ENCODE results near the gene OIP5.
"Not testable (repeated sequence)": the region's sequence is repeated elsewhere in the genome, so short reads cannot be mapped to it uniquely, and the experiment has no call there.

The OIP5 gene

DNA sequence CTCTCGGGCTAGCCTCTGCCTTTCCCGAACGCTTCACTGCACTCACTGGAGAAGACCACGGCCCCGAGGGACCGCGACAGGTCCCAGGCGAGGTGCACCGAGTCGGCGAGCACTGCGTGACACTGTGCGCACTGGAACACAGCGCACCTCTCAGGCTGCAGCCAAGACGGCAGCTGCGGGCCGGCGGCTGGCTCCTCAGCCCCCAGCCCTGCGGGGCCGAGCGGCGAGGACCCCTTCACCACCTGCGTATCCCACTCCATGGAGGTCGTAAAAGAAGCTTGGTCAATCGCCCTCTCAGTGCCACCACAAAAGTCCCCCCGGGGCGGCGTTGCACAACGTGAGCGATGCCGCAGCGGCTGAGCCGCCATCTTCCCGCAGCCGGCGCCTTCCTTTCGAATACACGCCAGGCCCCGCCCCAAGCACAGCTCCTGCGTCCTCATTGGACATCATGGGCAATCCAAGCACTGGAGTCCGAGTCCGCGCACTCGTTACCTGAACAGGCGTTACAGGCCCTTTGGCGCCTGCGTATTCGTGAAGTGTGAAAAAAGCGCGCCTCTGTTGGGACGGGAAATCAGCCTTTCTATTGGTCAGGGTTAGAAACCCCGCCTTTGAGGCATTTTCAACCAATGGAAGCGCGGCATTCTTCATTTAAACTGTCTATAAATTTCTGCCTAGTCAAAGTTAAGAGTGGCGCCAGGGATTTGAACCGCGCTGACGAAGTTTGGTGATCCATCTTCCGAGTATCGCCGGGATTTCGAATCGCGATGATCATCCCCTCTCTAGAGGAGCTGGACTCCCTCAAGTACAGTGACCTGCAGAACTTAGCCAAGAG is at the start of gene OIP5, which contains the start of gene NUSAP1:
Gene OIP5 (minus strand): TSS at position 398 of the 832 bp plus-strand sequence. CDS start 30 bp downstream, at position 368.
Gene NUSAP1 (plus strand): TSS at position 688 of the 832 bp plus-strand sequence. CDS start 77 bp downstream, at position 765.
- DNase-seq, result peak; percentile 57 to 96 (median 90)

DNA sequence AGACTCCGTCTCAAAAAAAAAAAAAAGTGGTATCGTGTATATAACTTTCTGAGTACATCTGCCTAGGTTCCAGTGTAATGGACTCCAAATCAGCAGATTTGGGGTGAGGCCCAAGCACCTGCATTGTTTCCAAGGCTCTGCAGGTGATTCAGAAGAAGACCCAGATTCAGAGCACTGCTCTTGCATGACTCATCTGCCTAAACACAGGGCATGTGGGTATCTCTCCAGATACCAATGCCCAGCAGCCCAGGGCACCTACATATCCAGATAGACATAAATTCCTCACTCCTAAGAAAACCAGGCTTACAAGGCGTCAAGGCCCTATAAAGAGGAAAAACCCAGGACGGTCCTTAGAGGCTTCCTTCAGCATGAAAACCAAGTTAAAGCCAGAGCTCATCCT is 45.6 kb upstream of the OIP5 start:
- no peak for DNase-seq

DNA sequence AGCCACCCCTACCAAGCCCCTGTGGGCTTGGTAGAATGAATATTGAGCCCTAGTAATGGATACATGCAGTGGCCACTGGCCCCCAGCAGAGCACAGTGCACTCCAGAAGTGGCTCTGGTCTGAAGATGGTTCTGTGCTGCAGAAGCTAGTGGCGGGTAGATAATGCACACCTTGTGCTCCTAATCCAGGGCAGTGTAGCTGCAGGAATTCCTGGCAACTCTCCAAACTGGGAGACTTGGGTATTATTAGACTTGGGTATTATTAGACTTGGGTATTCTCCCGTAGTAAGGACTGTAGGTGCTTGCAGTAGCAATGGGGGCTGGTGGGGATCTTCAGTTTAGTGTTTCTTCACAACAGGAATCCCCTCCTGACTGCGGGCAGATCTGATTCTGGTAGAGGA is 35.0 kb upstream of the OIP5 start:
- no peak for DNase-seq

DNA sequence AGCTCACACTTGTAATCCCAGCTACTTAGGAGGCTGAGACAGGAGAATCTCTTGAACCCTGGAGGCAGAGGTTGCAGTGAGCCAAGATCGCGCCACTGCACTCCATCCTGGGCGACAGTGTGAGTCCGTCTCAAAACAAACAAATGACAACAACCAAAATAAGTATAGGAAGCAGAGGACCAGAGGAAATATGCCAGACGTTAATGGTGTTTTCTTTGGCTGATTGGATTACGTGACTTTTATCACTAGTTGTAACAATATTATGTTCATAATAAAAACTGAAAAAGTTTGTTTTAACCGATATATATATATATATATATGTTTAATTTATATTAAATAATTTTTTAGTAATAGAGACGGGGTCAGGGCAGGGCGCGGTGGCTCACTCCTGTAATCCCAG is 22.0 kb upstream of the OIP5 start:
- no peak for DNase-seq

DNA sequence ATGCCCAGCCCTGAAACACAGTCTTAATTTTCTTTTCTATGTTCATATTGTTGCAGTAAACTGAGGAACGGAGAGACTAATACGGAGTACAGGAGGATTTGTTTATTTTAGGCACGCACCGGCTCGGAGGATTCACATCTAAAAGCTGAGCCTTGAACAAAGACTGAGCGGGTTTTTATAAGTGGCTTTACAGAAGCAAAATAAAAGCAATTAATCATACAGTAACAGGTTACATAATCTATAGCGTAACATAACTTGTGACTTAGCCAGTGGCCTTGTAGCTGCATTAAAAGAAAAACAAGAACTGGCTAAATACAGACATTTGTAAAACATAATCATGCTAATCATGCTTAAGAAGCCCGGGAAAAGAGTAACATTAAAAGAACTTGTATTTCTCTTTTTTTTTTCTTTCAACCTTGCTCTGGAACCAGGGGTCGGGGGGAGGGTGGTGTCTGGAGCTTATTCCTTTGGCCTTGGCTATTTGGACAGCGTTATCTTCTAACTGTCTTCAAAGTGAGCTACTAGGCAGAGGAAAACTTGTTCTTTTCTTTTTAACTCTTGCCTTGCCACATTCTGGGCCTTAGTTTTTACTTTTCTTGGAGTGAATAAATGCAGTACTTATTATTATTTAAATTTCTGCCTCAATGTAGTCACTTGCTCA is 17.8 kb upstream of the OIP5 start:
- DNase-seq, result no peak

DNA sequence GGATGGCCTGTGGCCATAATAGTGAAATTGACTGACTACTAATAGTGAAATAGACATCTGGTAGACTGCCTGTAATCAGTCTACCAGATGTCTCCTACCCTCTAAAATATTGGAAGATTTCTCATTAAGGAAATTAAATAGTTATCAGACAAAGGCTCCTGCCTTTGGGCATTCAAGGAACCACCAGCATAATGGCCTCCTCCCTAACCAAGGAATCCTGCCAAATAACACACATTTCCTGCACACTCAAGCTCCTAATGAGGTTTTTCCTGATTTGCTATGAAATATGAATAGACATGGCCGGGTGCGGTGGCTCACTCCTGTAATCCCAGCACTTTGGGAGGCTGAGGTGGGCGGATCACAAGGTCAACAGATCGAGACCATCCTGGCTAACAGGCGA is 14.8 kb upstream of the OIP5 start:
- DNase-seq, result no peak

DNA sequence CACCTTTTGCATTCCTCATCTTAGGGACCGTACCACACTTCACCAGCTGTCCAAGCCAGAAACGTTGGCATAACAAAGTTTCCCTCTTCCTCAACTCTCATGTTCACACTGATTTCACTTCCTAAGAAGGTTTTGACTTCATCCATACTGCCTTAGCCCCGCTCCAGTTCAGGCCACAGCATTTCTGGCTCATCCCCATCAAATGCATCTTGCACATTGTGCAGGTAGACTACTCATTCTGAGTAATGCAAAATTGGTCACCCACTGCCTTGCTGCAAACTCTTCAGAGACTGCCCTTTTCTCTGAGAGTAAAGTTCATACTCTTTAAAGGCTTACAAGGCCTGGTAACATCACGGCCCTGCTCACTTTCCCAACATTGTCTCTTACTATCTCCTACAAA is 9.1 kb upstream of the OIP5 start:
- DNase-seq, result no peak

DNA sequence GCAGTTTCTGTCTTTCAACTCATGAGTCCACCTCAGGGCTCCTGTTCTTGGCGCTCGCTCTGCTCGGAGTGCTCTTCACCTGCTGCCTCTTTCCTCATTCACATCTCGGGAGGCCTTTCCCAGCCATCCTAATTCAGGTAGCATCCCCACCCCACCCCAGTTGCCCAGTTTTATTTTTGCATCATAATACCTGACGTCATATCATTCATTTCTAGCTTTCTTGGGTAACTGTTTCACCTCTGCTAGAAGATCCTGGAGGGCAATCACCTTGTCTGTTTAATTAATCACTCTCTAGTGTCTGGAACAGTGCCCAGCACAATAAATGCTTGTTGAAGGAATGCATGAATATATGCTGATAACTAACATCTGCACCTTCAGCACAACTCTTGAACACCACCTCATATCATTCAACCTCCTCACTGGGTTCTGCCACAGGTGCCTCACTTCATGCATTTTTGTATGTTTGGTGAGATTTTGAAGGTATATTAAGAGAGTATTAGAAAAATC is 7.9 kb upstream of the OIP5 start:
- no peak for DNase-seq

DNA sequence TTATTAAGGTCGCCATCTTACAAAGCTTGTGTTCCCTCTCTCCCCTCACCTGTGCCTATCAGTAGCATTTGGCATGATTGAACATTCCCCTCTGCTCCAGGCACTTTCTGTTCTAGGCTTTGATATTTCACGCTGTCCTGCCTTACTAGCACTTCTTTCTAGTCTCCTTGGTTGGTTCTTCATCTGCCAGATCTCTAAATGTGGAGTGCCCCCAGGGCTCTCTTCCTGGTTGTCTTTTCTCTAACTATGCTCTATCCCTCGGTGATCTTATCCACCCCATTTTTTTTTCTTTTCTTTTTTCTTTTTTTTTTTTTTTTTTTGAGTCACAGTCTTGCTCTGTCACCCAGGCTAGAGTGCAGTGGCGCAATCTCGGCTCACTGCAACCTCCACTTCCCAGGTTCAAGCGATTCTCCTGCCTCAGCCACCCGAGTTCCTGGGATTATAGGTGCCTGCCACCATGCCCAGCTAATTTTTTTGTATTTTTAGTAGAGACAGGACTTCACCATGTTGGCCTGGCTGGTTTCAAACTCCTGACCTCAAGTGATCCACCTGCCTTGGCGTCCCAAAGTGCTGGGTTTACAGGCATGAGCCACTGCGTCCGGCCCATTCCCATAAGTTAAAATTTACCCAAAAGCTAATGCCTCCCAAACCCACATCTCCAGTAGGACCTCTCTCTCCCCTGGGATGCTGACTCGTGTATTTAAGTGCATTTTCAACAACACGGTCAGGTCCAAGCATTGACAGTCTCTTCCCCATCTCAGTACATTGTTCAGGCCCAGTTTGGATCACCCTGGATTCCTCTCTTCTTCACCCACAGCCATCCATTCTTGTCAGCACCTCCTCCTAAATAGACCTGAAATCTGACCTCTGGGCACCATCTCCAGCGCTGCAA is 5.5 kb upstream of the OIP5 start:
- peak in 1 of 14 donors; percentile 5 for DNase-seq

DNA sequence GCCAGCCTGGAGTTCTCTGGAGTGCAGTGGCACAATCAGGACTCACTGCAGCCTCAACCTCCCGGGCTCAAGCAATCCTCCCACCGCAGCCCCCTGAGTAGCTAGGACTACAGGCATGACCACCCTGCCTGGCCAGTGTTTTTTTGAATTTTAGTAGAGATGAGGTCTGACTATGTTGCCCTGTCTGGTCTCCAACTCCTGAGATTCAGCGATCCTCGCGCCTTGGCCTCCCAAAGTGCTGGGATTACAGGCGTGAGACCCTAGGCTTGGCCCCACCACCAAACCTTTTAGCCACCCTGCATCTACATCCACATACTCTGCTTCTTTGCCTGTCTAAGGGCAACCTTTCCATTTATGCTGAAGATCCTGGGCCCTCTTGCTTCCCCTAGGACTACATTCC is 4.7 kb upstream of the OIP5 start:
- no peak for DNase-seq

DNA sequence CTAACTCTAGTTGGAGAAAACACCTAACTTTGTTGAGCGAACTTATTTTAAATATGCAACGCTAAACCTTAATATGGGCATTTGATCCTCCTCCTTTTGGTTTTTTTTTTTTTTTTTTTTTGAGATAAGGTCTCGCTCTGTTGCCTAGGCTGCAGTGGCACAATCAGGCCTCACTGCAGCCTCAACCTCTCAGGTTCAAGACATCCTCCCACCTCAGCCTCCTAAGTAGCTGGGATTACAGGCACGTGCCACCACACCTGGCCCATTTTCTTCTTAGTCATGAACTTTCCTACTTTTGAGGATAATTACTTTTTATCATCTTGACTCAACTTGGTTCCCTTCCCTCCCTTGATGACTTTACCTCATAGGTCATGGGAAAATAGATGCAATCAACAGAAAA is 4.2 kb upstream of the OIP5 start:
- no peak for DNase-seq

DNA sequence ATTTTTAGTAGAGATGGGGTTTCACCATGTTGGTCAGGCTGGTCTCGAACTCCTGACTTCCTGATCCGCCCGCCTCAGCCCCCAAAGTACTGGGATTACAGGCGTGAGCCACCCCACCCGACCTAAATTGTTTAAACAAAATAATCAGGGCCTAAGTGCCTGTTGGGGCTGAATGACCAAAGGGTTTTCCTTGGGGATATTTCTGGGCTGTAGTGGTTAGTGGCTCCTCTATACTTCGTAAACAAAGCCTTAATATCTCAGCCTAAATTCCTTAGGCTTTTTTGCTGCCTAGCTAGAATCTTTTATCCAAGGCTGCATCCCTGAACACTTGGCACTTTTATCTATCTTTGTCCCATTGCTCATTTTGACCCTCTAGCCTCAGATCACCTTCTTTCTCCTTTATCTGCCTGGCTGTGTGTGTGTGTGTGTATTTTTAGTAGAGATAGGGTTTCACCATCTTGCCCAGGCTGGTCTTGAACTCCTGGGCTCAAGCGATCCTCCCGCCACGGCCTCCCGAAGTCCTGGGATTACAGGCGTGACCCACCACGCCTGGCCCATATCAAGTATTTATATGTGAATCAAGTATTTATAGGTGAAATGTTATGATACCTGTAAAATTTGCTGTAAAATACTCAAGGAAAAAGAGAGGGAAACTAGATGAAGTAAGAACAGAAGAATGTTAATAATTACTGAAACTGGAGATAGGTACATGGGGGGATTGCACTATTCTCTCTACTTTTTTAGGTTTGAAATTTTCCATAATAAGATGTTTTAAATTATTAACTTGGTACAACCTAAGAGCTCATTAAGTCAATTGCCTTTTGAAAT is 2.1 kb upstream of the OIP5 start:
- no peak for DNase-seq

DNA sequence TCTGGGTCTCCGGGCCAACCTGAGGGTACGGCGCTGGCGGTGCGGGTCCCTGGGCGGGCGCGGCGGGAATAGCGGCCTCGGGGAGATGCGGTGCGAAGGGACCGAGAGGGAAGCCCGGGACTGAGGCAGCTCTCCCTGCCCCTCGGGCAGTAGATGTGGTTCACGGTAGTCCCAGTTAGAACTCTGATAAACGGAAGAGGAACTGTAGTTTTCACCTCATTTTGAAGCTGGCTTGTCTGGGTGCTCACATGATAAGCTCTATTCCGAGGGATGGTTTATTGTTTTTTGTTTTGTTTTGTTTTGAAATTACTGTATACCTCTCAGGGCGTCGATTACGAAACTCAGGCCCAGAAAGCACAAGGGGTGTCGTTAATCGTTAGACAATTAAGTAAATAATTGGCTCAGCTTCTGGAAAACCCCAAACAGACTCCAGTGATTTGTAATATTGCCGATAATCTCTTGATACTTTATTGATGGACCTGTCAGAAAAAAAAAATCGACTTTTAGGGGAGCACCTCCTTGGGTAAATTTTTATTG is 703 bp upstream of the OIP5 start:
- peak in 2 of 14 donors; percentile 28 to 43 for DNase-seq

DNA sequence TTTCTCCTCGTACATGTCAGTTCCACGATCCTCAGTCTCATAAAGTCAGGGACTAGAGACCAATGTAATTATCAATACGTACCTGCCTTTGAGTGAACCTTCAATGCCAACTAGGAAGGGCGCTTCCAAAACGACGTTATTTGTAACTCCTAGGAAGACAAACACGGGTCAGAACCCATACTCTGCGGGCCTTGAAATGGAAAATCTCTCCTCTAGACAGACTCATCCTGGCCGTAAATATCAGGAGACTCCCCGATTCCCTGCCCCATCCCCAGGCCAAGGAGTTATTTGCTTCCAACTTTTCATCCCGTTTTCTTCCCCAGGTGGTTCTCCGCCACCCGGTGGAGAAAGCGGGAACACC is 578 bp downstream of the OIP5 start:
- DNase-seq, result peak in 1 of 14 donors; percentile 40

DNA sequence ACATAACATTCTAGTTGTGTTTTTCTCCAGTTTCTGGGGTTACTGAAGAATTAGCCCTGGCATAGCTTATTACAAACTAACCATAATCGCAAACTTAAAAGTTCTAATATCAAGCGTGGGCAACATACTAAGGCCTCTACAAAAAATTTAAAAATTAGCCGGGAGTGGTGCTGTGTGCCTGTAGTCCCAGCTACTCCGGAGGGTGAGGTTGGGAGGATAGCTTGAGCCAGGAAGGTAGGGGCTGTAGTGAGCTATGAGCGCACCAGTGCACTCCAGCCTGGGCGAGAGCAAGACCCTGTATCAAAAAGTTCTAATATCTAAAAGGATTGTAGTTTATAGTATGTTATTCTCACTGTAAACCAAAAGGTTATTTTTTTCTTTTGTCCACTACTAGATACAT is 1.1 kb downstream of the OIP5 start:
- DNase-seq, result no peak

DNA sequence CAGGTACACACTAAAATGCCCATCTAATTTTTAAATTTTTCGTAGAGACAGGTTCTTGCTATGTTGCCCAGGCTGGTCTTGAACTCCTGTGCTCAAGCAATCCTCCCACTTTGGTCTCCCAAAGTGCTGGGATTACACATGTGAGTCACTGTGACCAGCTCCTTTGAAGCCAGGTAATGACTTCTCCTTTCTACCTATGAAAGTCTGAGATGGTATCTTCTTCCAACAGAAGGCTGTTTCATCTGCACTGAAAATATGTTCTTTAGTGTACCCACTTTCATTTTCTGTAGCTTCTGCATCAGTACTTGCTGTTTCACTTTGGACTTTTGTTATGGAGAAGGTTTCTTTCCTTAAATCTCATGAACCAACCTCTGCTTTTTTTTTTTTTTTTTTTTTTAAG is 8.8 kb downstream of the OIP5 start:
- no peak for DNase-seq

DNA sequence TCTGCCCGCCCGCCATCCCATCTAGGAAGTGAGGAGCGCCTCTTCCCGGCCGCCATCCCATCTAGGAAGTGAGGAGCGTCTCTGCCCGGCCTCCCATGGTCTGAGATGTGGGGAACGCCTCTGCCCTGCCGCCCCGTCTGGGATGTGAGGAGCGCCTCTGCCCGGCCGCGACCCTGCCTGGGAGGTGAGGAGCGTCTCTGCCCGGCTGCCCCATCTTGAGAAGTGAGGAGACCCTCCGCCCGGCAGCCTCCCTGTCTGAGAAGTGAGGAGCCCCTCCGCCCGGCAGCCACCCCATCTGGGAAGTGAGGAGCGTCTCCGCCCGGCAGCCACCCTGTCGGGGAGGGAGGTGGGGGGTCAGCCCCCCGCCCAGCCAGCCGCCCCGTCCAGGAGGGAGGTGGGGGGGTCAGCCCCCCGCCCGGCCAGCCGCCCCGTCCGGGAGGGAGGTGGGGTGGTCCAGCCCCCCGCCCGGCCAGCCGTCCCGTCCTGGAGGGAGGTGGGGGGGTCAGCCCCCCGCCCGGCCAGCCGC is 11.5 kb downstream of the OIP5 start:
- not testable (repeated sequence) for DNase-seq

DNA sequence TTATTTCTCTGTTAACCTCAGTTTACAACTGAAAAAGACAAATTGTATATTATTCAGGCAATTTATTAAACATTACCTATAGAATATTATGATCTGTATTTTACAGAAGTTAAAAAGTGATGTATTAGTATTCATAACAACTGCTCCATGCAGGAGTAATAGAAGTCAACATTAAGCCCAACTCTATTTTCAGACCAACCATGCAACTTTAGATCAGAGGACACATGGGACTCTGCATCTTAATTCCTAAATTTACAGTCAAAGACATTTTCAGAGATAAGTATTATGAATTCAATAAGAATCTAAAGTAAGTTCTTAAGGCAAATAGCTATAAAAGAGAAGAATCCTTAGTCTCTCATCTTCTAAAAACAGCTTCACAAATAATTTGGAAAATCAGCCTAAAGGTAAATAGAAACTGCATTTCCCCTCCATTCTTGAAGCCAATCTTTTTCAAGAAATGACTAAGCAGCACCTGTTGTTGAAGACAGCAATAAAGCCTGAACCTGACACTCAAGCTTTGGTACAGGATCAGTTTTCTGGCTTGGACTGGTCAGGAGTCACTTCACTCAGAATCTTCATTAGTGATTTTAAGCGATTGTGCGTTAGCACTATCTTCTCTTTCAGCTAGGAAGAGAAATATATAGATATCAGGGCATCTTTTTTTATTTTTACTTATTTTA is 23.0 kb downstream of the OIP5 start:
- no peak for DNase-seq

DNA sequence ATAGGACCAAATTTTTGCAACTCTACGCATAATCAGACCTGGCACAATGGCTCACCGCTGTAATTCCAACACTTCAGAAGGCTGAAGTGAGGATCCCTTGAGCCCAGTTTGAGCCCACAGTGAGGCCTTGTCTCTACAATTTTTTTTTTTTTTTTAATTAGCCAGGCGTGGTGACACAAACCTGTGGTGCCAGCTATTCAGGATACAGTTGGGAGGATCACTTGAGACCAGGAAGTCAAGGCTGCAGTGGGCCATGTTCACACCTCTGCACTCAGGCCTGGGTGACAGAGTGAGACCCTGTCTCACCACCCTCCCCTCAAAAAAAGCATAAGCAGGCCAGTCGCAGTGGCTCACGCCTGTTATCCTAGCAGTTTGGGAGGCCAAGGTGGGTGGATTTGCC is 24.7 kb downstream of the OIP5 start:
- DNase-seq, result no peak

DNA sequence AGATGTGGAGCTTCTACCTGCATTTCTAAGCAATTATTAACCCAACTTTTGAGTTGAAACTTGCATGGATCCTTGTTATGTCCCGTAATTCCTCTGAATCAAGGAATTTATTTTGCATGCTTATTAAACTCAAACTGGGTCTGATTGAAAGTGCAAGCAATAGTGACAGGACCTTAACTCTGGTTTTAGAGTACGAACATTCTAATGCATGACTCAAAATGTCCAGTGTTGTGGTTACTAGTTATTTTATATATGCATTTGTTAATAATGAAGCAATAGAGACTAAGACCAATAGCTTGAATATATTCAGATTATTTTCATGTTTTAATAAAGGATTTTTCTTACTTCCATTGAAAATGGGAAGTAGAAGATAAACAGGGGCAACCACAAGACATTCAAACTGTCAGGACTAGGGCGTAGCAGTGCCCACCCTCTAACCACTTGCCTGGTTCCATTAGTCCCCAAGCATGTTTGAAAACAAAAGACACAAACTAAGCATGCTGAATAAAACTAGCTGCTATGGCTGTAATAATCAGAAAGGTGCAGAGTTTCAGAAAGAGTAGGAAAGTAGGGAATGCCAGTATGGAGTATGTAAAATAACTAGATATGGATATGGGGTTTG is 28.1 kb downstream of the OIP5 start:
- DNase-seq, result no peak

Data from C1 segment of cervical spinal cord (tissue), 14 donors.